ENCODE measurements around the gene CLEC16A.

Gene CLEC16A

DNA sequence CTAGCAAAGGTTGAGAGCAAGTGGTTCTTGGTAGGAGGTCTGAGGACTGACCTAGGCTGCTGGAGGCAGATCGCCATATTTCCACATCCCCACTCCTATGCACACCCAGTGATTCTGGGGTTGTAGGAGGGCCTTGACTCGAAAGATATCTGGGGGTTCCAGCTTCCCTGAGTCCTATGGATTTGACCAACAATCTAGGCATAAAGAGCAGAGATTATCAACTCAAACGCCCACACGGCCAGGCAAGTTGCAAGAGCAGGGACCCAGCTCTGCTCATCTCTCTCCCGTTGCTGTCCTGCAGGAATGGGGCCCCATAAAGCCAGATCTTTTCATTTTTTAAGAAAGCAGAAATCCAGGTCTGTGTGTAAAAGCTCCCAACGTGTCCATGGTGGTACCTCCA lies 217.1 kb downstream of the CLEC16A start:
- in situ Hi-C loops (cut with HindIII; ENCODE audit: low sequenced_read_pairs), result no loop called here
- DNase-seq (ENCODE audit: low read depth, low spot score), result no peak
- TF ChIP-seq, protein P1, sequence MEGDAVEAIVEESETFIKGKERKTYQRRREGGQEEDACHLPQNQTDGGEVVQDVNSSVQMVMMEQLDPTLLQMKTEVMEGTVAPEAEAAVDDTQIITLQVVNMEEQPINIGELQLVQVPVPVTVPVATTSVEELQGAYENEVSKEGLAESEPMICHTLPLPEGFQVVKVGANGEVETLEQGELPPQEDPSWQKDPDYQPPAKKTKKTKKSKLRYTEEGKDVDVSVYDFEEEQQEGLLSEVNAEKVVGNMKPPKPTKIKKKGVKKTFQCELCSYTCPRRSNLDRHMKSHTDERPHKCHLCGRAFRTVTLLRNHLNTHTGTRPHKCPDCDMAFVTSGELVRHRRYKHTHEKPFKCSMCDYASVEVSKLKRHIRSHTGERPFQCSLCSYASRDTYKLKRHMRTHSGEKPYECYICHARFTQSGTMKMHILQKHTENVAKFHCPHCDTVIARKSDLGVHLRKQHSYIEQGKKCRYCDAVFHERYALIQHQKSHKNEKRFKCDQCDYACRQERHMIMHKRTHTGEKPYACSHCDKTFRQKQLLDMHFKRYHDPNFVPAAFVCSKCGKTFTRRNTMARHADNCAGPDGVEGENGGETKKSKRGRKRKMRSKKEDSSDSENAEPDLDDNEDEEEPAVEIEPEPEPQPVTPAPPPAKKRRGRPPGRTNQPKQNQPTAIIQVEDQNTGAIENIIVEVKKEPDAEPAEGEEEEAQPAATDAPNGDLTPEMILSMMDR (IDR thresholded peaks at IDR 0.05; ENCODE audit: low read depth, low read length), result no peak
- no peak overlapping the region for H3K4me3 ChIP-seq (ENCODE audit: low read depth, low read length)

DNA sequence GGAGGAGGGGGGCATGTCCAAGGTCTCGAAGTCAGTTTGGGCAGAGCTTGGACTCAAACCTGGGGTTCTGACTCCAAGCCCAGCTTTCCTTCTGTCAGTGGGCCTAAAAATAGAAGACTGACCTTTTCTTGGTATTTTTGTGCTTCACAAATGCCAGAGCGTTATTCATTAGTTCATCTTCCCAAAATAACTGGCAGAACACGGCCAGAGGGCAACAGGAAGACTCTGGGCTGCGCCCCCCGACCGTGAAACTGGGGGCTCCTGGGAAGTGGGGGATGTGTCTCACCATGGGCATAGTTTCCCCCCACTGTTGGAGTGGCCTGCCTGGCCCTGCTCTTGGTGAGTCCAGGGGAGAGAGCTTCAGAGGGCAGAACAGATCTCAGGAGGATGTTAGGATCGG lies 217.6 kb downstream of the CLEC16A start:
- TF ChIP-seq, protein P1 (IDR thresholded peaks at IDR 0.05; ENCODE audit: low read depth, low read length), result no peak
- in situ Hi-C loops (cut with HindIII; ENCODE audit: low sequenced_read_pairs), result no loop called here
- DNase-seq (ENCODE audit: low read depth, low spot score), result no peak
- H3K4me3 ChIP-seq (ENCODE audit: low read depth, low read length), result no peak overlapping the region

DNA sequence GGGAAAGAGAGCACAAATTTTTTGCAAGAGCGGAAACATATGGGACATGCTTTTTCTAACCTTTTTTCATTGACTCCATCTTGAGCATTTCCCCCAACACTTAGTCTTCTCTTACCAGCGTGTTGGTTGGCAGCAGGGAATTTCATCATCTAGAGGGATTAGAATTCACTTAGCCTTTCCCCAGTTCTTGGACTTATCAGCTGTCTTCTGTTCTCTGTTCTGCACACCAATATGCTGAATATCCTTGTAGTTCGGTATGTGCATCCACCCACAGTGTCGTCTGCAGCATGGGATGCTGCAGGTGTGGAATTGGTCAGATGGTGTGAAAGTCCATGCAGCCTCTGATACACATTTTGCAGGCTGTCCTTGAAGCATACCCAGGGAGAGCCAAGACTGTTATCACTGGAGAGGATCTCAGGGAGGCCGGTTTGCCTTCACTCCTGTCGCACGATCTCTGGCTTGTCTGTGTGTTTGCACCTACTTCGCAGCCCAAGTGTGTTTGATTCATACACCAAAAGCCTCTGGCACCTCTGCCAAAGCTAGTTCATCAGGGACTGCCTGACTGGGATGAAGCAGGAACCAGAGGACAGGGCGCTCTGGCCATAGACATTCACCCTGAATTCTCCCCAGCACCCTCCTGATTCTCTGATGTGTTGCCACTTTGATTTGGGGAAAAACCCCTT lies 218.4 kb downstream of the CLEC16A start:
- in situ Hi-C loops (cut with HindIII; ENCODE audit: low sequenced_read_pairs), result no loop called here
- no peak for DNase-seq (ENCODE audit: low read depth, low spot score)

DNA sequence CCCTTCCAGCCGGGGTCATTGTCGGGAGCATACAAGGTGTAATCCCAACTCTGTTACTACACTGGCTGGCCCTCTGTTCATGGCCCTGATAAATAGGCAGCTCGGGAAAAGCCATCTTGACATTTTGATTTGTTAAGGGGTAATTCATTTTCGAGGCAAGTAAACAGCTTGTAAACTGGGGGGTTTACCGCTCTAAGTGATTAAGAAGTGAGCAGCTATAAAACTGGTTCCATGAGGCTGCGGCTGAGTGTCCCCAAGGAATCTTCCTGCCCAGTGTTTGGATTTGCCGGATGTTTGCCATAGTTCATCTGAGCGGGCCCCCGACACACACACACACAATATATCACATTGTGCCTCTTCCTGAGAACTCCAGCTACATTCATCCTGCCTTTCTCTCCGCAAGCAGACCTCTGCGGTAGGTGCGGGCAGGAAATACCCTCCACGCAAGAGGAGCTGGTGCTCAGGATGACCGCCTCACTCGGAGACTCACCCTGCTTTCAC lies 219.4 kb downstream of the CLEC16A start:
- no peak for DNase-seq (ENCODE audit: low read depth, low spot score)
- TF ChIP-seq, protein P1 (IDR thresholded peaks at IDR 0.05; ENCODE audit: low read depth, low read length), result no peak
- in situ Hi-C loops (cut with HindIII; ENCODE audit: low sequenced_read_pairs), result no loop called here
- no peak overlapping the region for H3K4me3 ChIP-seq (ENCODE audit: low read depth, low read length)

More for the DNA sequence above, 218.4 kb downstream of the CLEC16A start:
- TF ChIP-seq, protein P1 (IDR thresholded peaks at IDR 0.05; ENCODE audit: low read depth, low read length), result no peak
- no peak overlapping the region for H3K4me3 ChIP-seq (ENCODE audit: low read depth, low read length)

DNA sequence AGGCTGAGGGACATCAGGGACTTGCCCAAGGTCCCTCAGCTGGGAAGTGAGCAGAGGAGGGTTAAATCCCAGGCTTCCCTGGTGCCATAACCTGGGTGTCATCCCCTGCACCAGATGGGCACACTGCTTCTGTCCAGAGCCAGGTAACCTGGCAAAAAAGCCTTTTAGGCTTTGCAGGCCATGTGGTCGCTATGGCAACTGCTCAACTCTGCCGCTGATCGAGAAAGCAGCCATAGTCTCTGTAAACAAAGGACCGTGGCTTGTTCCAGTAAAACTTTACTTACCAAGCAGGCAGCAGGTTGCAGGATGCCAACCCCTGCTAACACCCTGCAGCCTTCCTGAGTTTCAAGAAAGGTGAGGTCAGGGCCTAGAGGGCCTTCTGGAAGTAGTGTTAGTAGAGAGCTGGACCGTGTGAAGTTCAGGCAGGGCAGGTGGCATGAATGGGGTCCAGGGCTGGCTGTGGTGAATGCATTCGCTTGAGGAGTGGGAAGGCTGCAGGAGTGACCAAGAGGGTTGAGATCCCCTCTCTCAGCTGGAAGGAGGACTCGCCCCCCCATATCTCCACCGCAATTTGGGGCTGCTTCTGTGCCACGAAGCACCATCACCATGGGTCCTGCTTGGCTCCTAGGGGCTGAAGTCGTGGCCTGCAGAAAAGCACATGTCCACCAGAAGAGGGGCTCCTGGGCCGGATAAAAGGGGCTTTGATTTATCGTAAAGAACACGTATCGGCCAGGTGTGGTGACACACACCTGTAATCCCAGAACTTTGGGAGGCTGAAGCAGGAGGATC lies 220.3 kb downstream of the CLEC16A start:
- in situ Hi-C loops (cut with HindIII; ENCODE audit: low sequenced_read_pairs), result no loop called here
- DNase-seq (ENCODE audit: low read depth, low spot score), result no peak
- TF ChIP-seq, protein P1 (IDR thresholded peaks at IDR 0.05; ENCODE audit: low read depth, low read length), result no peak
- H3K4me3 ChIP-seq (ENCODE audit: low read depth, low read length), result no peak overlapping the region

DNA sequence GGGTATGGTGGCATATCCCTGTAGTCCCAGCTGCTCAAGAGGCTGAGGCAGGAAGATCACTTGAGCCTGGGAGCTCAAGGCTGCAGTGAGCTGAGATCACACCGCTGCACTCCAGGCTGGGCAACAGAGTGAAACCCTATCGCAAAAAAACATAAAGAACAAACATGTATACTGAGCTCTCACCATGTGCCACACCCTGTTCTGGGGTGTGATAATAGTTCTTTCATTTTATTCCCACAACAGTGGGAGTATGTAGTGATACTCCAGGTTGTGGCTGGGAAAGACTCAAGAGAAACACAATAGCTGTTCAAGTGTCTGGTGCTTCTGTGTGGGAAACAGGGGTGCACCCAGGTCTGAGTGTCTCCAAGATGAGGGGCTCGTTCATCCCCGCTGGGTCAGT lies 221.0 kb downstream of the CLEC16A start:
- H3K4me3 ChIP-seq (ENCODE audit: low read depth, low read length), result no peak overlapping the region
- DNase-seq (ENCODE audit: low read depth, low spot score), result no peak
- in situ Hi-C loops (cut with HindIII; ENCODE audit: low sequenced_read_pairs), result no loop called here
- TF ChIP-seq, protein P1 (IDR thresholded peaks at IDR 0.05; ENCODE audit: low read depth, low read length), result no peak
